ENCODE results near the gene APOA4. TPM values are rescaled to one million over a fixed set of nuclear protein-coding genes. Genes with fewer than 3 reads are reported as not detected.
A peak's percentile ranks its signal among the peaks of the same experiment; 100 is the strongest.
"Not testable (repeated sequence)": the region's sequence is repeated elsewhere in the genome, so short reads cannot be mapped to it uniquely, and the experiment has no call there.

The APOA4 gene
- total and polyA plus RNA-seq, 2 of the 13 experiments (the other 11 are each of a cell fraction or from before 2014, with no cell fraction given): 3.8 to 7.2 TPM

GRCh38 chr11:116834535-116835041 lies 11.5 kb upstream of the APOA4 start (continued):
- peak; percentile 2; the same call in 1 of the 2 replicates for TF ChIP-seq RBFOX2 (IDR thresholded peaks at IDR 0.05; ENCODE audit: low read depth, low read length)
- TF ChIP-seq FOXO4 (CRISPR knock-in tag; conservative IDR thresholded peaks at IDR 0.05): peak; percentile 14; the same call in 1 of the 2 replicates
- TF ChIP-seq ZNF205 (CRISPR knock-in tag; IDR thresholded peaks at IDR 0.05): peak; percentile 9; the same call in 1 of the 2 replicates
- TF ChIP-seq AHDC1 (CRISPR knock-in tag; IDR thresholded peaks at IDR 0.05; ENCODE audit: borderline replicate concordance): 0 out of 2 replicates have a peak, but pooled peaks have one; percentile 3
- peak; percentile 39; the same call in 1 of the 2 replicates for TF ChIP-seq ATF7 (IDR thresholded peaks at IDR 0.05)
- TF ChIP-seq ATF7 (CRISPR knock-in tag; IDR thresholded peaks at IDR 0.05): not testable (repeated sequence)
- TF ChIP-seq TMF1 (CRISPR knock-in tag; IDR thresholded peaks at IDR 0.05; ENCODE audit: low read depth): 0 out of 2 replicates have a peak, but pooled peaks have one; percentile 11
- 0 out of 2 replicates have a peak, but pooled peaks have one; percentile 10 for TF ChIP-seq NCOA5 (CRISPR knock-in tag; IDR thresholded peaks at IDR 0.05)
- TF ChIP-seq FIP1L1 (IDR thresholded peaks at IDR 0.05; ENCODE audit: borderline replicate concordance, insufficient read depth, low read depth, low read length): 0 out of 2 replicates have a peak, but pooled peaks have one; percentile 10
- peak; percentile 94 for TF ChIP-seq AGO2 (optimal IDR thresholded peaks at IDR 0.05; ENCODE audit: low read depth, low read length)
- peak; percentile 7; the same call in 1 of the 2 replicates for TF ChIP-seq SP140L (CRISPR knock-in tag; IDR thresholded peaks at IDR 0.05; ENCODE audit: borderline replicate concordance)
- TF ChIP-seq ZC3H4 (CRISPR knock-in tag; IDR thresholded peaks at IDR 0.05; ENCODE audit: borderline replicate concordance): peak; percentile 89; the same call in 1 of the 2 replicates

Data from HepG2 (cell line).